Fibroblast of lung (primary cell): ENCODE measurements around the gene AKAP6.

Experiments used
- EZH2 ChIP-seq: IDR thresholded peaks from 2 replicates; pipeline ENCODE4 v1.5.1; 2012; ENCODE audit warnings: low read length, control low read depth, mild to moderate bottlenecking; ENCODE audit errors: missing control alignments
- TF ChIP-seq, protein P1 (sequence below), 2 donors: IDR thresholded peaks in 1 of 2; conservative IDR thresholded peaks in 1 of 2; 1 replicate in 1 of 2; 2 replicates in 1 of 2; pipeline ENCODE4 v1.5.1; 2011 to 2012; ENCODE audit warnings: low read length in 2 of 2, control low read depth in 1 of 2, inconsistent platforms in 1 of 2, low read depth in 1 of 2, mild to moderate bottlenecking in 1 of 2

DNA sequence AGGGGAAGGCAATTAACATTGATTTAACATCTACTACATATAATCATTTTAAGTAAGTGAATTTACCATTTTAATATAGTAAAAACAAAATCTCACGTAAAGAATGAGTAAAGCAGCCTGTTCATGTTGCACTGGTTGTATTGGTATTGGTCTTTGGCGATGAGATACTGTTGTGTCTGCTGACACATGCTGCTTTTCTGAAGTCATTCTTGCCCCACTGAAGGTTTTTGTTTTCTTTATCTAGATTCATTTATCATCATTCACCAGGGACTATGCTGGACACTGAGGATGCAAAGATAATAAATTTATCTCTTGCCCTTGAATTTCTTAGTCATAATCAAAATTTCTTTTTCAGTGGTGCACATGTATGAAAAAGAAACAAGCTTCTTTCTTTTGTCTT is 363.3 kb downstream of the AKAP6 start:
- TF ChIP-seq, protein P1, sequence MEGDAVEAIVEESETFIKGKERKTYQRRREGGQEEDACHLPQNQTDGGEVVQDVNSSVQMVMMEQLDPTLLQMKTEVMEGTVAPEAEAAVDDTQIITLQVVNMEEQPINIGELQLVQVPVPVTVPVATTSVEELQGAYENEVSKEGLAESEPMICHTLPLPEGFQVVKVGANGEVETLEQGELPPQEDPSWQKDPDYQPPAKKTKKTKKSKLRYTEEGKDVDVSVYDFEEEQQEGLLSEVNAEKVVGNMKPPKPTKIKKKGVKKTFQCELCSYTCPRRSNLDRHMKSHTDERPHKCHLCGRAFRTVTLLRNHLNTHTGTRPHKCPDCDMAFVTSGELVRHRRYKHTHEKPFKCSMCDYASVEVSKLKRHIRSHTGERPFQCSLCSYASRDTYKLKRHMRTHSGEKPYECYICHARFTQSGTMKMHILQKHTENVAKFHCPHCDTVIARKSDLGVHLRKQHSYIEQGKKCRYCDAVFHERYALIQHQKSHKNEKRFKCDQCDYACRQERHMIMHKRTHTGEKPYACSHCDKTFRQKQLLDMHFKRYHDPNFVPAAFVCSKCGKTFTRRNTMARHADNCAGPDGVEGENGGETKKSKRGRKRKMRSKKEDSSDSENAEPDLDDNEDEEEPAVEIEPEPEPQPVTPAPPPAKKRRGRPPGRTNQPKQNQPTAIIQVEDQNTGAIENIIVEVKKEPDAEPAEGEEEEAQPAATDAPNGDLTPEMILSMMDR (conservative IDR thresholded peaks at IDR 0.05 in 1 of 2, IDR thresholded peaks at IDR 0.05 in 1 of 2; ENCODE audit: low read depth in 1 of 2, low read length in 2 of 2), result no peak
- TF ChIP-seq EZH2, result no peak
